ENCODE data around the gene DNM3. TPM values are rescaled to one million over a fixed set of nuclear protein-coding genes. Genes with fewer than 3 reads are reported as not detected.

The DNM3 gene
- total RNA-seq, 1 donor from 2014 or later: 1.1 TPM

DNA sequence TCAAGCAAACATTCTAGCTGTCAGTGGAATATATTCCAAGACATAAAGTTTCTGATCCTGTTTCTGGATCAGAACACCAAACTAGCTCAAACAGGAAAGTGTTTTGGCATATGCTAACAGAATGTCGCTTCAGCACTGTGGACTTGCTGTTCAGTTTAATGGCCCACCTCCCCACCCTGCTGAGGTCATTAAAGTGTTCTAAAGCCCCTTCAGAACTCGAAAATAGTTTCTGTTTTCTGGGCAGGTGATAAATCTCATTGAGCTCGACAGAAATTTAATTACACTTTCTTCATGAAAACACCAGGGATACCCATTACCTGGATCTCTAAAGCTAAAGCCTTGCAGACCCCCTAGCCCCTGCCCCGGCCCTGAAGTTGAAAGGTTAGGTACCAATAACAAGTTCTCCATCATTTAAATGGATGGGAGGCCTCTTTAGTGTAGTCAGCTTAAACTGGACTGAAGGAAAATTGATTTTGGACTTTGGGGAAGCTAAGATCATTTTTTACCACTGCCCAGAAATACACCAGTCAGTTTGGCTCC is 575.3 kb downstream of the DNM3 start:
- TF ChIP-seq CTCF (IDR thresholded peaks at IDR 0.05): no peak
- no peak for TF ChIP-seq EZH2 (IDR thresholded peaks at IDR 0.05)
- TF ChIP-seq EZH2phosphoT487 (IDR thresholded peaks at IDR 0.05): no peak
- no peaks in the 10 kb centered on the region for H4K20me1 ChIP-seq (ENCODE audit: low read depth)
- Mint-ChIP-seq H3K4me1 (no peaks in the 10 kb centered on the region), H3K9me3 (no peaks in the 10 kb centered on the region), H3K27me3 (ENCODE audit: insufficient read depth, low read depth) (no peaks in the 10 kb centered on the region), H3K27ac (no peak overlapping the region), H3K4me3 (no peak overlapping the region), H3K36me3 (no peaks in the 10 kb centered on the region)
- no peak overlapping the region for H3K9ac ChIP-seq
- no peaks in the 10 kb centered on the region for H3K79me2 ChIP-seq (ENCODE audit: low read depth)
- no peak overlapping the region for H3K4me2 ChIP-seq
- H2AFZ ChIP-seq (replicated peaks): no peak overlapping the region
- H3K27ac ChIP-seq: no peak overlapping the region
- no peaks in the 10 kb centered on the region for H3K27me3 ChIP-seq
- H3K9me3 ChIP-seq (ENCODE audit: low read depth): no peaks in the 10 kb centered on the region
- H3K36me3 ChIP-seq: no peaks in the 10 kb centered on the region
- H3F3A ChIP-seq (ENCODE audit: low read depth): no peaks in the 10 kb centered on the region
- H3K4me3 ChIP-seq: no peak overlapping the region
- H3K4me1 ChIP-seq: peaks cover 9% of the 10 kb centered on the region
- DNase-seq (ENCODE audit: low spot score): no peak

DNA sequence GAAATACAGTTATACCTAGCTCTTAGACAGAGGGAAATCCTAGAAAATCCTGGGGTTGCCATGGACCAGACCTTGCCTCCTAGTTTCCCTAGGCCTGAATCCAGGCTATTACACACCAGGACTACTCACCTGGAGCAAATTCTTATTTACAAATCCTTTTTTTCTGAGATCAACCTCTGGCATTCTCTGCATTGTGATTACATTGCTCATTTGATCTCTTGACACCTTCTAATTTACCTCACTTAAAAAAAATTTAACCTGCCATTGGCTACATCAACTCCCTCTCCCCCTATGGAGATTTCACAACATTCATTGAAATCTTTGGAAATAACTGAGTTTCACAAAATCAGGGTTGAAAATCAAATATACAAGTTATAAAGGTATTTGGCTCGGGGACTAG is 576.3 kb downstream of the DNM3 start:
- no peak for DNase-seq (ENCODE audit: low spot score)
- no peaks in the 10 kb centered on the region for H3K27me3 Mint-ChIP-seq (ENCODE audit: insufficient read depth, low read depth)
- no peak overlapping the region for H3K4me3 Mint-ChIP-seq
- no peaks in the 10 kb centered on the region for H3K36me3 Mint-ChIP-seq
- H3K27me3 ChIP-seq: no peaks in the 10 kb centered on the region
- H3K4me1 ChIP-seq: peaks cover 15% of the 10 kb centered on the region
- H3K79me2 ChIP-seq (ENCODE audit: low read depth): no peaks in the 10 kb centered on the region
- H3K27ac ChIP-seq: no peak overlapping the region
- H3K27ac Mint-ChIP-seq: no peak overlapping the region
- H3K9me3 Mint-ChIP-seq: no peaks in the 10 kb centered on the region
- H3K36me3 ChIP-seq: no peaks in the 10 kb centered on the region
- H3K4me2 ChIP-seq: no peak overlapping the region
- H3K4me3 ChIP-seq: no peak overlapping the region
- no peak overlapping the region for H2AFZ ChIP-seq (replicated peaks)
- H3K9ac ChIP-seq: no peak overlapping the region
- H3F3A ChIP-seq (ENCODE audit: low read depth): no peaks in the 10 kb centered on the region
- no peaks in the 10 kb centered on the region for H4K20me1 ChIP-seq (ENCODE audit: low read depth)
- no peaks in the 10 kb centered on the region for H3K9me3 ChIP-seq (ENCODE audit: low read depth)
- TF ChIP-seq EZH2 (IDR thresholded peaks at IDR 0.05) (no peak), EZH2phosphoT487 (IDR thresholded peaks at IDR 0.05) (no peak), CTCF (IDR thresholded peaks at IDR 0.05) (no peak)
- H3K4me1 Mint-ChIP-seq: no peaks in the 10 kb centered on the region

- Histone ChIP-seq H3K4me3 (no peak within 1 kb of the TSS), H2AFZ (replicated peaks) (no peak within 1 kb of the TSS), H3K9me3 (ENCODE audit: low read depth) (no peaks in the 10 kb centered on the region), H3K4me1 (peaks cover 15% of the 10 kb centered on the region), H3K27me3 (no peaks in the 10 kb centered on the region), H3F3A (ENCODE audit: low read depth) (no peaks in the 10 kb centered on the region), H3K4me2 (no peak within 1 kb of the TSS), H3K79me2 (ENCODE audit: low read depth) (peaks cover 5% of the 10 kb centered on the region), H3K36me3 (no peaks in the 10 kb centered on the region), H3K27ac (no peak within 1 kb of the TSS), H4K20me1 (ENCODE audit: low read depth) (no peaks in the 10 kb centered on the region), H3K9ac (no peak within 1 kb of the TSS)
- Mint-ChIP-seq H3K9me3 (no peaks in the 10 kb centered on the region), H3K36me3 (no peaks in the 10 kb centered on the region), H3K27ac (no peak within 1 kb of the TSS), H3K27me3 (ENCODE audit: insufficient read depth, low read depth) (no peaks in the 10 kb centered on the region), H3K4me3 (no peak within 1 kb of the TSS), H3K4me1 (no peaks in the 10 kb centered on the region)
- TF ChIP-seq EZH2 (IDR thresholded peaks at IDR 0.05) (no peak), EZH2phosphoT487 (IDR thresholded peaks at IDR 0.05) (no peak), CTCF (IDR thresholded peaks at IDR 0.05) (no peak)
- no peak for DNase-seq (ENCODE audit: low spot score)
Observed at GRCh38 chr1:172420385-172420784, 579.1 kb downstream of the DNM3 start, which contains the start of gene C1orf105. Gene C1orf105 (plus strand): TSS chr1:172420685. CDS start chr1:172420886, 201 bp downstream.

Data from neural progenitor cell (in vitro differentiated cells).